Measurements from ENCODE around the gene ZNF414.

Gene ZNF414

DNA sequence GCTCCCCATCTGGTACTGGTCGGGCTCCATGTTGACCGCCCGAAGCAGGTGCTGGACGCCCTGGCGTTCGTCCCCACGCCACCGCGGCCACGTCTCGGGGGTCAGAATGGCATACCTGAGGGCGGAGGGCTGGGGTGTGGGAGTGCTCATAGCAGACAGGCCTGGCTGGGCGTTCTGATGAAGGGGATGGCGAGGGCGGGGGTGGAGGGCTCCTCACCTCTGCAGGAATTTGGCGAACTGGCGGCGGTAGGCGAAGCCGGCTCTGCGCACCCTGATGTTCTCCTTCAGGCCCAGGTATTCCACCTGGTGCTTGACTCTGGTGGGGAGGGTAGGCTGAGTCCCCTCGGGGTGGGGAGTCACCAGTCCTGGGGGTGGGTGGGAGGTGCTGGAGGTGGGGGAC lies 22.3 kb upstream of the ZNF414 start:
- Histone ChIP-seq H3K9ac (ENCODE audit: low read depth, low read length) (no peak overlapping the region), H3K9me3 (ENCODE audit: insufficient read depth, low read depth, low read length) (no peaks in the 10 kb centered on the region), H3K4me3 (ENCODE audit: low read length) (no peak overlapping the region)

DNA sequence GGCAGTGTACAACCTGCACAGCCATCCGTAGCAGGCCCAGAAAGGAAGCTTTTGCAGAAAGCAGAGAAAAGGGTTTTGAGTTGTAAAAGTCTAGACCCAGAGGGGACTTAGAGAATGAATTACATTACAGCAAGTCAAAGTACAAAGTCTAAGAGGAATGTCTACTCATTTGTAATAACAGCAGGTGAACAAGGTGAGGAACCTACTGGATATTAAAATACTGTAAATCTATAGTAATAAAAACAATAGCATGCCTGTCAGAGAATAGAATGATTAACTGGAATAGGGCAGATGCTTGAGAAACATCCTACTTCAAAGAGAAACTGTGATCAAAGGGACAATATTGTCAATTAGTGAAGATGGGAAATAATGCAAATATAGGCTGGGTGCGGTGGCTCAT lies 18.3 kb upstream of the ZNF414 start:
- Histone ChIP-seq H3K27me3 (ENCODE audit: insufficient read depth, low read length) (peaks cover under 1% of the 10 kb centered on the region; the same call in 1 of the 2 replicates), H3K9ac (ENCODE audit: low read depth, low read length) (no peak overlapping the region), H3K27ac (ENCODE audit: low read length) (no peak overlapping the region), H3K36me3 (ENCODE audit: insufficient read depth, low read depth, low read length) (no peaks in the 10 kb centered on the region), H3K4me1 (ENCODE audit: insufficient read depth, low read length) (no peaks in the 10 kb centered on the region), H3K9me3 (ENCODE audit: insufficient read depth, low read depth, low read length) (no peaks in the 10 kb centered on the region), H3K4me3 (ENCODE audit: low read length) (no peak overlapping the region)

More for the DNA sequence above, 22.3 kb upstream of the ZNF414 start:
- Histone ChIP-seq H3K27ac (ENCODE audit: low read length) (no peak overlapping the region), H3K27me3 (ENCODE audit: insufficient read depth, low read length) (no peaks in the 10 kb centered on the region), H3K36me3 (ENCODE audit: insufficient read depth, low read depth, low read length) (no peaks in the 10 kb centered on the region), H3K4me1 (ENCODE audit: insufficient read depth, low read length) (no peaks in the 10 kb centered on the region)

DNA sequence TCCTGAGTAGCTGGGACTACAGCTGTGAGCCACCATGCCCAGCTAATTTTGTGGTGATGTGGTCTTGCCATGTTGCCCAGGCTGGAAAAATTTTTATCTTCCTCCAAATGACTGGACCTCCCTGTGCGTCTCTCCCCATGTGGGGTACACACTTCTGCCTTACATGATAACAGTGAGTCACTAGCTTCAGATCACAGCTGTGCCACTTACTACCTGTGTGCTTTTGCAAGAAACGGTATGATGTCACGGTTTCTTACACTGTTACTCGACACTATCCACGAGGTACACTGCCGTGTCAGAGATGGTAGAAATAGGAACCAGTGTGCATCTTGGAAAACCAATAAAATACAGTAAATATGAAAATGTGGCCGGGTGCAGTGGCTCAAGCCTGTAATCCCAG lies 17.5 kb upstream of the ZNF414 start:
- no peaks in the 10 kb centered on the region for H3K9me3 ChIP-seq (ENCODE audit: insufficient read depth, low read depth, low read length)
- H3K4me1 ChIP-seq (ENCODE audit: insufficient read depth, low read length) = no peaks in the 10 kb centered on the region
- H3K27me3 ChIP-seq (ENCODE audit: insufficient read depth, low read length) = peaks cover 5% of the 10 kb centered on the region; the same call in 1 of the 2 replicates
- no peaks in the 10 kb centered on the region for H3K36me3 ChIP-seq (ENCODE audit: insufficient read depth, low read depth, low read length)
- H3K9ac ChIP-seq (ENCODE audit: low read depth, low read length) = no peak overlapping the region
- no peak overlapping the region for H3K27ac ChIP-seq (ENCODE audit: low read length)
- no peak overlapping the region for H3K4me3 ChIP-seq (ENCODE audit: low read length)

DNA sequence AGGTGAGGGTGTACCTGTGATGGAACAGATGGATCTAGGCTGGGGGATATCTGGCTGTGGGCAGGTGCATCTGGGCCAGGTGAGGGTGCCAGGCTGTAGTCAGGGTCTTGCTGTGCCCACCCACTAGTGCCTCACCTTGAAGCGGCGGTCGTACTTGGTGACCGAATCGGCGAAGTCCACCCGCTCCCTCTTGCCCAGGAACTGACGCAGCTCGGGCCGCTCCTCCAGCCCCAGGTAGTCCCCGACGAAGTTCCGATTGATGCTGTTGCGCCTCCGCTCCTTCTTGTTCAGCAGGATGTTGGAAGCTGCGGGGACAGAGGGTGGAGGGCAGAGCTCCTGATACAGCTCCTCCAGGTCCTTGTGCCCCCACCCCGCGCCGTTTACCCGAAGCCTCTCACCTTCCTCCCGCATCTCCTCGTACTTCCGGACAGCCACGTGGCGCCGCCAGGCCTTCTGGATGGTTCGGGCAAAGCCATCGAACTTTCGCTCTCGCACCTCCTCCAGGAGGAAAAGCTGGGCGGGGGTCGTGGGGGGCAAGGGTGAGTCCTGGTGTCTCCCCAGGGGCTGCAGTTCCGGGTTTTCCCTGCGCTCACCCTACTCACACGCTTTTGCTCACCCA lies 16.2 kb upstream of the ZNF414 start:
- H3K9me3 ChIP-seq (ENCODE audit: insufficient read depth, low read depth, low read length) = no peaks in the 10 kb centered on the region
- H3K4me3 ChIP-seq (ENCODE audit: low read length) = no peak overlapping the region
- H3K27me3 ChIP-seq (ENCODE audit: insufficient read depth, low read length) = peaks cover 5% of the 10 kb centered on the region; the same call in 1 of the 2 replicates
- no peaks in the 10 kb centered on the region for H3K36me3 ChIP-seq (ENCODE audit: insufficient read depth, low read depth, low read length)
- H3K4me1 ChIP-seq (ENCODE audit: insufficient read depth, low read length) = no peaks in the 10 kb centered on the region
- H3K27ac ChIP-seq (ENCODE audit: low read length) = no peak overlapping the region
- H3K9ac ChIP-seq (ENCODE audit: low read depth, low read length) = no peak overlapping the region

DNA sequence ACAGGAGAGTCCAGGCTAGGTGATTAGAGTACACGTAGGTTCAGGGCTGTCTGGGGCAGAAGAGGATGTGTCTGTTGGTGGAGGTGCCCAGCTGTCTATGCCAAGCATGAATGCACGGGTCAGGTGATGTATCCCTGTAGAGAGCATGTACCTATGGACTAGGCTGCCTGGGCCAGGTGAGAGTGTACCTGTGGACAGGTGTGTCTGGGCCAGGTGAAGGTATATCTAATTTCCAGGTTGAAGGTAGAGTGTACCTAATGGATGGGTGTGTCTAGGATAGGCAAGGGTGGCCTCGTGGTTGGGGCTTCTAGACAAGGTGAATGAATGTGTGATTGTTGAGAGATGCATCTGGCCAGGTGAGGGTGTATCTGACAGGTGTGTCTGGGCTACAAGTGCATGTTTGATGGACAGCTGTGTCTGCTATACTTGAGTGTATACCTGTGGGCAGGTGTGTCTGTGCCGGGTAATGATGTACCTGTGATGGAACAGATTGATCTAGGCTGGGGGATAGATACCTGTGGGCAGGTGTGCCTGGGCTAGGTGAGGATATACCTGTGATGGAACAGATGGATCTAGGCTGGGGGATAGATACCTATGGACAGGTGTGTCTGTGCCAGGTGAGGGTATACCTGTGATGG lies 15.5 kb upstream of the ZNF414 start:
- Histone ChIP-seq H3K27ac (ENCODE audit: low read length) (no peak overlapping the region), H3K4me1 (ENCODE audit: insufficient read depth, low read length) (no peaks in the 10 kb centered on the region), H3K36me3 (ENCODE audit: insufficient read depth, low read depth, low read length) (no peaks in the 10 kb centered on the region), H3K27me3 (ENCODE audit: insufficient read depth, low read length) (peaks cover 5% of the 10 kb centered on the region; the same call in 1 of the 2 replicates), H3K4me3 (ENCODE audit: low read length) (no peak overlapping the region), H3K9me3 (ENCODE audit: insufficient read depth, low read depth, low read length) (no peaks in the 10 kb centered on the region), H3K9ac (ENCODE audit: low read depth, low read length) (no peak overlapping the region)

DNA sequence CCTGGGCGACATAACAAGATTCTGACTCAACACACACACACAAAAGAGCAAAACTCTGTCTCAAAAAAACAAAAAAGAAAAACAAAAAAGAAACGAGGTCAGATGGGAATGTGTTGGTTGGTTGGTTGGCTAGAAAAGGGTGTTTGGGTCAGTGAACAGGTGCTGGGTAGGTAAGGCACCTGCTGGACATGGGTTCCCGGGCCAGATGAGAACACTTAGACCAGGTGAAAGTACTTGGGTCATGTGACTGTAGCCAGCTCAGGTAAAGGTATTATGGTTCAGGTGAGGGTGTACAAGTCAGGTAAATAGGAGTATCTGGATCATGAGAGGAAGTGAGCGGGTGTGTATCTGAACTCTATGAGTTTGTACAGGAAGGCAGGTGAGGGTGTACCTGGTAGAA lies 14.5 kb upstream of the ZNF414 start:
- Histone ChIP-seq H3K9me3 (ENCODE audit: insufficient read depth, low read depth, low read length) (no peaks in the 10 kb centered on the region), H3K9ac (ENCODE audit: low read depth, low read length) (no peak overlapping the region), H3K27ac (ENCODE audit: low read length) (no peak overlapping the region), H3K4me3 (ENCODE audit: low read length) (no peak overlapping the region), H3K27me3 (ENCODE audit: insufficient read depth, low read length) (peaks cover 5% of the 10 kb centered on the region; the same call in 1 of the 2 replicates), H3K36me3 (ENCODE audit: insufficient read depth, low read depth, low read length) (no peaks in the 10 kb centered on the region), H3K4me1 (ENCODE audit: insufficient read depth, low read length) (no peaks in the 10 kb centered on the region)

DNA sequence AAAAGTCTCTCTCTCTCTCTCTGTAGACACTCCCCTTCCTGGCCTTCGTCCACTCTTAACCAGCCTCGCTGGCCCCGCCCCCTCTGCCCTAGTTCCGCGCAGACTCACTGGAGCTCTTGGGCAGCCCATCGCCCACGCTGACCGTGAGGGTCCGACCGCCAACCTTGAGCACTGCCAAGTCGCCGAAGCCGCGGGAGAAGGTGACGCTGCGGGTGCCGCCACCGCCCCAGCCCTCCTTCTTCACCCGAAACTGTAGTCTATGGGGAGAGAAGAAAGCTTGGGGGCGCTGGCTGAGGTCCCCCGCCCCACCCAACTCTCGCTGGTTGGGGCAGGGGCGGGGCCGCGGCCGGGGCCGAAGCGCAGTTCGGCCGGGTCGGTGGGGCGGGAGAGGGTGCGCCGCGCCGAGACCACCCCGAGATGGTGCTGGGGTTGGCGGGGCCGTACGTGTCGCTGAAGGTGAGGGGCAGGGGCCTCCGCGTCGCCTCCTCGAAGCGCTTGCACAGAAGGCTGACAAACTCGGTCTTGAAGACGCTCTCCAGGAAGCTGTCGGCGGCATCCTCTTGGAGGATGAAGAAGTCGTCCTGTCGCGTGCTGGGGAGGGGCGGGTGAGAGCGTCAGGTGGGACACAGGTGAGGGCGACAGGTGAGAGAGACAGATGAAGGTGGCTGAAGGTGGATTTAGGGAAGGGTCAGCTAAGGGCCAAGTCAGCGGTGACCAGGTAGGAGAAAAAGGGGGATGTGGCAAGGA lies 12.6 kb upstream of the ZNF414 start:
- peak overlapping the region; percentile 79 for H3K4me3 ChIP-seq (ENCODE audit: low read length)
- H3K27ac ChIP-seq (ENCODE audit: low read length) = no peak overlapping the region
- H3K9ac ChIP-seq (ENCODE audit: low read depth, low read length) = peak overlapping the region; percentile 88; the same call in 1 of the 2 replicates
- H3K36me3 ChIP-seq (ENCODE audit: insufficient read depth, low read depth, low read length) = no peaks in the 10 kb centered on the region
- H3K4me1 ChIP-seq (ENCODE audit: insufficient read depth, low read length) = no peaks in the 10 kb centered on the region
- peaks cover 5% of the 10 kb centered on the region; the same call in 1 of the 2 replicates for H3K27me3 ChIP-seq (ENCODE audit: insufficient read depth, low read length)
- no peaks in the 10 kb centered on the region for H3K9me3 ChIP-seq (ENCODE audit: insufficient read depth, low read depth, low read length)

DNA sequence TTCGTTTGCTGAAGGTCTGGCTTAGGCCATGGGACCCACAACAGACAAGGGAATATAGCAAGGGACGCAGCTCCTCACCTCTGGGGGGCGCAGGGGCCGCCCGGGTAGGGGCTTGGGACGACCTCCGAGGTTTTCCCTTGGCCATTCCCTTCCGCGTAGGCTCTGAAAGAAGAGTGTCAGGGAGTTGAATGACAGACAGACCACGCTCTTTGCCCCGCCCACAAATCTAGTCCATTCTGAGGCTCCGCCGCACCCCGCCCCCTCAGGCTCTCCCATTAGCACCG lies 11.4 kb upstream of the ZNF414 start:
- Histone ChIP-seq H3K9ac (ENCODE audit: low read depth, low read length) (no peak overlapping the region), H3K4me1 (ENCODE audit: insufficient read depth, low read length) (no peaks in the 10 kb centered on the region), H3K4me3 (ENCODE audit: low read length) (0 out of 2 replicates have a peak overlapping the region, but pooled peaks have one; percentile 5), H3K36me3 (ENCODE audit: insufficient read depth, low read depth, low read length) (no peaks in the 10 kb centered on the region), H3K27me3 (ENCODE audit: insufficient read depth, low read length) (peaks cover 5% of the 10 kb centered on the region; the same call in 1 of the 2 replicates), H3K9me3 (ENCODE audit: insufficient read depth, low read depth, low read length) (no peaks in the 10 kb centered on the region), H3K27ac (ENCODE audit: low read length) (no peak overlapping the region)

DNA sequence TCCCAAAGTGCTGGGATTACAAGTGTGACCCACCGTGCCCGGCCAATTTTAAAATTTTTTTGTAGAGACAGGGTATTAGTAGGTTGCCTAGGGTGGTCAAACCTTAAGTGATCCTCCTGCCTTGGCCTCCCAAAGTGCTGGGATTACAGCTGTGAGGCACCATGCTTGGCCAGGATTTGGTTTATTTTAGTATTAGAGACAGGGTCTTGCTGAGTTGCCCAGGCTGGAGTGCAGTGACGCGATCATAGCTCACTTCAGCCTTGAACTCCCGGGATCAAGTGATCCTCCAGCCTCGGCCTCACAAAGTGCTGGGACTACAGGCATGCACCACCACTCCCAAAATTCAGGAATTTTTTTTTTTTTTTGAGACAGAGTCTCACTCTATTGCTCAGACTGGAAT lies 5.4 kb upstream of the ZNF414 start:
- H3K4me3 ChIP-seq (ENCODE audit: low read length) = no peak overlapping the region
- H3K4me1 ChIP-seq (ENCODE audit: insufficient read depth, low read length) = no peaks in the 10 kb centered on the region
- H3K36me3 ChIP-seq (ENCODE audit: insufficient read depth, low read depth, low read length) = no peaks in the 10 kb centered on the region
- no peaks in the 10 kb centered on the region for H3K27me3 ChIP-seq (ENCODE audit: insufficient read depth, low read length)
- H3K9me3 ChIP-seq (ENCODE audit: insufficient read depth, low read depth, low read length) = no peaks in the 10 kb centered on the region
- H3K27ac ChIP-seq (ENCODE audit: low read length) = no peak overlapping the region
- H3K9ac ChIP-seq (ENCODE audit: low read depth, low read length) = no peak overlapping the region

DNA sequence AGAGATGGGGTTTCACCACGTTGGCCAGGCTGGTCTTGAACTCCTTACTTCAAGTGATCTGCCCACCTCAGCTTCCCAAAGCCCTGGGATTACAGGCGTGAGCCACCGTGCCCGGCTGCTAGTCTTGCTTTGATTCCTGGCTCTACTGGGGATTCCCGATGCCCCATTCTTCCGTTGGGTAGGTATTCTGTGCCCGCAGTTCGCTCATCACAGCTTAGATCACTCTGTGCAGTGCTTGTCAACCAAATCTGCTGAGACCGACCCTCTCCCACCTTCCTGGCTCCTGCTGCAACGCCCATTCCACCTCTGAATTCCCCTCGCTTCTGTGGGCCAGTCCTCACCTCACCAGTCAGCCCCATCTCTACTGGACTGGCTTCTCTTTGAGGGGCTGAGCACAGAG lies 4.6 kb upstream of the ZNF414 start:
- Histone ChIP-seq H3K4me3 (ENCODE audit: low read length) (no peak overlapping the region), H3K9me3 (ENCODE audit: insufficient read depth, low read depth, low read length) (no peaks in the 10 kb centered on the region), H3K27me3 (ENCODE audit: insufficient read depth, low read length) (no peaks in the 10 kb centered on the region), H3K36me3 (ENCODE audit: insufficient read depth, low read depth, low read length) (no peaks in the 10 kb centered on the region), H3K4me1 (ENCODE audit: insufficient read depth, low read length) (no peaks in the 10 kb centered on the region), H3K9ac (ENCODE audit: low read depth, low read length) (no peak overlapping the region), H3K27ac (ENCODE audit: low read length) (no peak overlapping the region)

DNA sequence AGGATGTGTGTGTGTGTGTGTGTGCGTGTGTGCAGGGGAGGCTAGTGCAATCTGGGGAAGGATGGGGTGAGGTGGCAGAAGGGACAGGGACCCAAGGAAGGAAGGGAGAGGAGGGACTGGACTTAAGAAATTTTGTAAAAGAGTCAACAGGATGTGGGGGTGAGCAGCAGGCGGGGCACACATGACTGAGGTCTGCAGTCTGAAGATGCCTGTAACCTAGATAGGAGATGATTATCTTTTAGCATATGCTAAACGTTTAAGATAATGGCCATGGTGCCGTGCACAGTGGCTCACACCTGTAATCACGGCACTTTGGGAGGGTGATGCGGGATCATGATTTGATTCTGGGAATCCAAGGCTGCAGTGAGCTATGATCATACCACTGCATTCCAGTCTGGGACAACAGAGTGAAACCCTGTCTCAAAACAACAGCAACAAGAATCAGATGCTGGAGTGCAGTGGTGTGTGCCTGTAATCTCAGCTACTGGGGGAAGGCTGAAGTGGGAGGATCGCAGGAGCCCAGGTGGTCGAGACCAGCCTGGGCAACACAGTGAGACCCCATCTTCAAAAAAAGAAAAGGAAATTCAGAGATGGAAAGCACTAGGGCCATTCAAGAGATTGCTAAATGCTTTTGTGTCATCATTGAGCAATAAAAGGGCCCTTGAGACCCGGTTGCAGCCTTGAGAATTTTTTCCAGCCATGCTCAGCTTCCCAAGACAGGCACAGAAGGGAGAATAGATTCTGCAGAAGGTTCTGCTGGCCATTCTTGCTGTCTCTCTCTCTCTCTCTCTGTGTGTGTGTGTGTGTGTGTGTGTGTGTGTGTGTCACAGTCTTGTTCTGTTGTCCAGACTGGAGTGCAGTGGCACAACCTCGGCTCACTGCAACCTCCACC lies 3.8 kb upstream of the ZNF414 start:
- no peak overlapping the region for H3K27ac ChIP-seq (ENCODE audit: low read length)
- H3K9ac ChIP-seq (ENCODE audit: low read depth, low read length) = no peak overlapping the region
- peaks cover 5% of the 10 kb centered on the region; the same call in 1 of the 2 replicates for H3K4me1 ChIP-seq (ENCODE audit: insufficient read depth, low read length)

More for the DNA sequence above, 3.8 kb upstream of the ZNF414 start:
- Histone ChIP-seq H3K9me3 (ENCODE audit: insufficient read depth, low read depth, low read length) (no peaks in the 10 kb centered on the region), H3K36me3 (ENCODE audit: insufficient read depth, low read depth, low read length) (no peaks in the 10 kb centered on the region), H3K27me3 (ENCODE audit: insufficient read depth, low read length) (no peaks in the 10 kb centered on the region), H3K4me3 (ENCODE audit: low read length) (no peak overlapping the region)
